Activated CD4-positive, alpha-beta T cell treated with anti-CD3 and anti-CD28 coated beads for 24 hours (primary cell): ENCODE measurements around the gene GALNT16.

Source experiments
- DNase-seq, 2 donors: peaks; one replicate each; pipeline ENCODE4 v3.0.0-alpha.2; 2020; ENCODE audit warnings: low read depth in 2 of 2

GALNT16 gene

GRCh38 chr14:69405762-69406161 is 145.8 kb downstream of the GALNT16 start:
- DNase-seq: no peak
